ENCODE data around the gene CERS2. TPM values are rescaled to one million over a fixed set of nuclear protein-coding genes. Genes with fewer than 3 reads are reported as not detected.

The CERS2 gene
- total and polyA plus RNA-seq, 12 donors: 56.5 to 104 (median 76.8) TPM

- H3K4me1 ChIP-seq: peaks cover 3 to 30% (median 10%) of the 10 kb centered on the region in 9 donors
- no peak within 1 kb of the TSS for H3K27ac ChIP-seq
- intact Hi-C loops (cut with DNase I): no loop called here
- no peaks in the 10 kb centered on the region for H3K27me3 ChIP-seq
- H3K9me3 ChIP-seq: no peaks in the 10 kb centered on the region
- ATAC-seq (peak in 2 of 8 donors; percentile 3 to 11), DNase-seq (no peak)
- no peak within 1 kb of the TSS for H3K4me3 ChIP-seq
- no peak for TF ChIP-seq CTCF (IDR thresholded peaks at IDR 0.05)
- H3K36me3 ChIP-seq: no peaks in the 10 kb centered on the region
- 74 to 80% methylated on average over 12 of the region's 12 CpGs for WGBS, 2 donors
Observed at GRCh38 chr1:150981805-150982712, 7.4 kb upstream of the CERS2 start, which contains the start of gene ANXA9. Gene ANXA9, plus strand, starts transcription at chr1:150982292. Its CDS starts 814 bp downstream, at chr1:150983106.

- no peak for TF ChIP-seq CTCF (IDR thresholded peaks at IDR 0.05)
- Histone ChIP-seq H3K4me1 (peaks cover 3 to 38% (median 10%) of the 10 kb centered on the region in 9 donors), H3K27ac (no peak overlapping the region), H3K36me3 (no peaks in the 10 kb centered on the region), H3K27me3 (no peaks in the 10 kb centered on the region), H3K4me3 (no peak overlapping the region), H3K9me3 (no peaks in the 10 kb centered on the region)
- no peak for ATAC-seq
- WGBS, 2 donors: 92% methylated on average over 6 of the region's 6 CpGs
- no peak for DNase-seq
- intact Hi-C loops (cut with DNase I): no loop called here
Observed at GRCh38 chr1:150981177-150981804, 6.7 kb upstream of the CERS2 start.

GRCh38 chr1:150979092-150980056, 4.7 kb upstream of the CERS2 start:
- WGBS, 2 donors: 24 to 29% methylated on average over 23 of the region's 23 CpGs
- Histone ChIP-seq H3K9me3 (no peaks in the 10 kb centered on the region), H3K4me1 (peaks cover 3 to 52% (median 14%) of the 10 kb centered on the region in 9 donors), H3K4me3 (peak overlapping the region in 6 of 10 donors; percentile 8 to 42 (median 24)), H3K27me3 (no peaks in the 10 kb centered on the region), H3K27ac (peak overlapping the region in 5 of 10 donors; percentile 18 to 91 (median 51)), H3K36me3 (no peaks in the 10 kb centered on the region)
- peak; percentile 99 to 100 (median 100) for TF ChIP-seq CTCF (IDR thresholded peaks at IDR 0.05)
- peak; percentile 23 to 68 (median 50) for ATAC-seq
- intact Hi-C loops (cut with DNase I): loop anchor here in 4 of 10 donors (2.0 to 10.0 kb wide), 5 partner anchors 17 to 355 kb away; partner anchors contain the start of genes ARNT (in 3 of the 4), ENSA (in 1 of the 4) and MINDY1 (in 1 of the 4)
- DNase-seq: peak; percentile 73 to 88
